K562 (cell line): ENCODE results near the gene MYO7A.

Experiments
- BHLHE40 ChIP-seq: IDR thresholded peaks from 2 replicates; pipeline ENCODE4 v1.6.1; 2011; ENCODE audit warnings: low read length, improper control_type of control experiment
- CREM ChIP-seq: IDR thresholded peaks from 2 replicates; pipeline ENCODE4 v1.6.1; 2014; ENCODE audit warnings: antibody characterized with exemption, low read depth
- ELK3 ChIP-seq: fragments of 450-650 bp; formaldehyde crosslinking; IDR thresholded peaks from 2 replicates; pipeline ENCODE4 v1.4.0; 2020; ENCODE audit warnings: mild to moderate bottlenecking
- EZH2 ChIP-seq: IDR thresholded peaks from 2 replicates; pipeline ENCODE4 v1.6.1; 2012; ENCODE audit warnings: low read depth, mild to moderate bottlenecking, inconsistent platforms, low read length, borderline replicate concordance
- PTTG1 ChIP-seq: fragments of 450-650 bp; IDR thresholded peaks from 2 replicates; pipeline ENCODE4 v1.6.1; 2016; ENCODE audit warnings: low read depth, mild to moderate bottlenecking, missing genetic modification characterization, missing compliant biosample characterization
- SMC3 ChIP-seq: conservative IDR thresholded peaks from 2 replicates; pipeline ENCODE4 v1.6.1; 2011; ENCODE audit warnings: low read depth, low read length, improper control_type of control experiment; ENCODE audit not compliant: insufficient read depth
- STAG1 ChIP-seq: sonication (generic); formaldehyde crosslinking; IDR thresholded peaks from 2 replicates; pipeline ENCODE4 v1.5.0; 2020; ENCODE audit warnings: missing genetic modification reagents, borderline replicate concordance
- ZNF384 ChIP-seq: IDR thresholded peaks from 2 replicates; pipeline ENCODE4 v1.6.1; 2012; ENCODE audit warnings: low read depth, low read length, improper control_type of control experiment
- TF ChIP-seq, protein P1 (sequence below), 3 experiments: IDR thresholded peaks in 2 of 3; conservative IDR thresholded peaks in 1 of 3; 2 replicates each; pipeline ENCODE4 v1.5.1; 2011 to 2012; ENCODE audit warnings: low read length in 3 of 3, mild to moderate bottlenecking in 3 of 3, control low read depth in 2 of 3, improper control_type of control experiment in 1 of 3, inconsistent platforms in 1 of 3, low read depth in 1 of 3, mixed read lengths in 1 of 3, moderate library complexity in 1 of 3; ENCODE audit not compliant: insufficient read depth in 2 of 3

- no peak for TF ChIP-seq STAG1 (CRISPR knock-in tag)
- TF ChIP-seq, protein P1, sequence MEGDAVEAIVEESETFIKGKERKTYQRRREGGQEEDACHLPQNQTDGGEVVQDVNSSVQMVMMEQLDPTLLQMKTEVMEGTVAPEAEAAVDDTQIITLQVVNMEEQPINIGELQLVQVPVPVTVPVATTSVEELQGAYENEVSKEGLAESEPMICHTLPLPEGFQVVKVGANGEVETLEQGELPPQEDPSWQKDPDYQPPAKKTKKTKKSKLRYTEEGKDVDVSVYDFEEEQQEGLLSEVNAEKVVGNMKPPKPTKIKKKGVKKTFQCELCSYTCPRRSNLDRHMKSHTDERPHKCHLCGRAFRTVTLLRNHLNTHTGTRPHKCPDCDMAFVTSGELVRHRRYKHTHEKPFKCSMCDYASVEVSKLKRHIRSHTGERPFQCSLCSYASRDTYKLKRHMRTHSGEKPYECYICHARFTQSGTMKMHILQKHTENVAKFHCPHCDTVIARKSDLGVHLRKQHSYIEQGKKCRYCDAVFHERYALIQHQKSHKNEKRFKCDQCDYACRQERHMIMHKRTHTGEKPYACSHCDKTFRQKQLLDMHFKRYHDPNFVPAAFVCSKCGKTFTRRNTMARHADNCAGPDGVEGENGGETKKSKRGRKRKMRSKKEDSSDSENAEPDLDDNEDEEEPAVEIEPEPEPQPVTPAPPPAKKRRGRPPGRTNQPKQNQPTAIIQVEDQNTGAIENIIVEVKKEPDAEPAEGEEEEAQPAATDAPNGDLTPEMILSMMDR (IDR thresholded peaks at IDR 0.05 in 2 of 3, conservative IDR thresholded peaks at IDR 0.05 in 1 of 3; ENCODE audit: insufficient read depth in 2 of 3, low read depth in 1 of 3, low read length in 3 of 3), result no peak
- no peak for TF ChIP-seq ELK3 (CRISPR knock-in tag)
- no peak for TF ChIP-seq SMC3
- TF ChIP-seq ZNF384, result no peak
- TF ChIP-seq CREM, result no peak
- TF ChIP-seq BHLHE40, result no peak
- TF ChIP-seq EZH2, result no peak
- no peak for TF ChIP-seq PTTG1 (tag)
These were observed 67.2 kb downstream of the MYO7A start for GRCh38 chr11:77195071-77195755.
